Epithelial cell of esophagus (primary cell): Measurements from ENCODE around the gene MYO15A.

Source experiments
- DNase-seq: peaks from one replicate; pipeline ENCODE4 v3.0.0; 2010; ENCODE audit warnings: low read depth
- H3K4me3 ChIP-seq: 2 replicates; pipeline ENCODE4 v1.5.1; 2011; ENCODE audit warnings: mild to moderate bottlenecking, low read length, control low read depth
- CTCF ChIP-seq: IDR thresholded peaks from 2 replicates; pipeline ENCODE4 v1.5.1; 2011; ENCODE audit warnings: low read depth, mild to moderate bottlenecking, low read length, control low read depth, inconsistent platforms; ENCODE audit not compliant: insufficient read depth; ENCODE audit errors: missing control alignments

Gene MYO15A

GRCh38 chr17:18144855-18145254, 36.3 kb downstream of the MYO15A start:
- no peak overlapping the region for H3K4me3 ChIP-seq
- TF ChIP-seq CTCF: no peak
- DNase-seq: no peak

- H3K4me3 ChIP-seq: no peak overlapping the region
- no peak for DNase-seq
- TF ChIP-seq CTCF: no peak
These were observed 37.3 kb downstream of the MYO15A start for GRCh38 chr17:18145811-18146210.

GRCh38 chr17:18146259-18146658, 37.7 kb downstream of the MYO15A start:
- DNase-seq: no peak
- H3K4me3 ChIP-seq: no peak overlapping the region
- TF ChIP-seq CTCF: no peak

- H3K4me3 ChIP-seq: no peak overlapping the region
- DNase-seq: no peak
- TF ChIP-seq CTCF: no peak
These were observed 38.4 kb downstream of the MYO15A start for GRCh38 chr17:18146980-18147379.

GRCh38 chr17:18148586-18148985, 40.0 kb downstream of the MYO15A start:
- no peak overlapping the region for H3K4me3 ChIP-seq
- TF ChIP-seq CTCF: no peak
- DNase-seq: no peak

GRCh38 chr17:18151290-18151689, 42.7 kb downstream of the MYO15A start:
- TF ChIP-seq CTCF: no peak
- no peak overlapping the region for H3K4me3 ChIP-seq
- no peak for DNase-seq

- TF ChIP-seq CTCF: no peak
- DNase-seq: no peak
- no peak overlapping the region for H3K4me3 ChIP-seq
These were observed 46.6 kb downstream of the MYO15A start for GRCh38 chr17:18155179-18155578.
